IPS-15b (cell line): Measurements from ENCODE around the gene FMNL2.

Experiments
- H3K27me3 ChIP-seq: one replicate; pipeline ENCODE4 v1.6.1; 2013; ENCODE audit warnings: low read length; ENCODE audit not compliant: control insufficient read depth, insufficient read depth
- H3K36me3 ChIP-seq: one replicate; pipeline ENCODE4 v1.6.1; 2013; ENCODE audit warnings: low read length; ENCODE audit not compliant: control insufficient read depth, insufficient read depth
- H3K4me1 ChIP-seq: one replicate; pipeline ENCODE4 v1.6.1; 2013; ENCODE audit warnings: mild to moderate bottlenecking, low read length; ENCODE audit not compliant: control insufficient read depth, insufficient read depth
- H3K4me3 ChIP-seq: one replicate; pipeline ENCODE4 v1.5.1; 2013; ENCODE audit warnings: low read depth, low read length
- H3K9ac ChIP-seq: one replicate; pipeline ENCODE4 v1.6.1; 2013; ENCODE audit warnings: low read depth, mild to moderate bottlenecking, low read length
- H3K9me3 ChIP-seq: one replicate; pipeline ENCODE4 v1.6.1; 2013; ENCODE audit warnings: mild to moderate bottlenecking, low read length; ENCODE audit not compliant: control insufficient read depth, insufficient read depth

FMNL2 gene

DNA sequence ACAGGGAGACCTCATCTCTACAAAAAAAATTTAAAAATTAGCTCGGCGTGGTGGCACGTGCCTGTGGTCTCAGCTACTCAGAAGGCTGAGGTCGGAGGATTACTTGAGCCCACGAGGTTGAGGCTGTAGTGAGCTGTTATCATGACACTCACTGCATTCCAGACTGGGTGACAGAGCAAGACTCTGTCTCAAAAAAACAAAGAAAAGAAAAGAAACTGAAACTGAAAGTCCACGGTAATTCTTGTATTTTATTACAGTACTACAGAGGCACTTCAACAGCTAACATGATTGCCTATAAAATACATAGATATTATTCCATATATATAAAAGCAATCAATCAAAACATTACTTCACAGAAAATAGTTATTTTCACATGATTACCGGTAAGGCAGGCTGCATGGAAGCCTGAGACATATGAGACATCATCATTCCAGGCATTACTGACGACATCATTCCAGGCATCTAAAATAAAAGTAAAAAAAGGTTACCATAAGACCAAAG lies 359.2 kb downstream of the FMNL2 start:
- no peaks in the 10 kb centered on the region for H3K9me3 ChIP-seq
- no peaks in the 10 kb centered on the region for H3K4me1 ChIP-seq
- no peaks in the 10 kb centered on the region for H3K36me3 ChIP-seq
- no peak overlapping the region for H3K4me3 ChIP-seq
- no peak overlapping the region for H3K9ac ChIP-seq
- no peaks in the 10 kb centered on the region for H3K27me3 ChIP-seq

DNA sequence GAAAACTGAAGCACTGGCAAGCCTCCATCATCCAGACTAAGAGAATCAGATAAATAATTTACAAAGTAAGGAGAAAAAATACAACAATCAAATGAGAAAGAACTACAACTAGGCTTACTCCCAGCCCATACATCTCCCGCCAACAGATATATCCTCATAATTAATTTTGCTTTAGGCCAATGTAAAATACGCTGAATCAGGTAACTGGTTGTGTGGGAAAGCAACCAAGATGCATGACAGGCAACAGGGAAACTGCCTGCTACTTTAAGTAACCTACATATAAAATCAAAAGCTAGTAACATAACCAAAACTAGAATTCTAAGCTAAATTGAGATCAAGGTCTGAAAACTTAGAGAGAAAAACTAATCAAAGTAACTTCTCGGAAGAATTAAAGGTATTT lies 360.8 kb downstream of the FMNL2 start:
- no peaks in the 10 kb centered on the region for H3K9me3 ChIP-seq
- no peaks in the 10 kb centered on the region for H3K27me3 ChIP-seq
- no peak overlapping the region for H3K4me3 ChIP-seq
- H3K36me3 ChIP-seq: no peaks in the 10 kb centered on the region
- no peak overlapping the region for H3K9ac ChIP-seq
- no peaks in the 10 kb centered on the region for H3K4me1 ChIP-seq

DNA sequence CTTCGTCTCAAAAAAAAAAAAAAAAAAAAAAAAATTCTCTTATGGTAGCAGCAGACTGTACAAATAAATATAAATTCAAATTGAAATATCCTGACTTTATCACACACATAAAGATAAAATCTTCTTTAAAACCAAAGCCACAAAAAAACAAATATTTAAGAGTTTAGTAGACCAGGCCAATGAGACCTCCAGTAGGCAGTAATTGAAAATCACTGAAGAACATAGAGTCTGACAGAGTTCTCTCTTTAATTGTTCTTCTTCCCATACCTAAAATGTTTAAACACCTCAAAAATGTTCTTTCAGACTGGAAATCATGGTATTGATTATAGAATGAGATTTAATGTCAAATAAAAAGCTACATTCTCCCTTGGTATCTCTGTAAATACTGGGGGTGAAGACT lies 361.5 kb downstream of the FMNL2 start:
- no peaks in the 10 kb centered on the region for H3K36me3 ChIP-seq
- H3K9ac ChIP-seq: no peak overlapping the region

More for the DNA sequence above, 361.5 kb downstream of the FMNL2 start:
- no peaks in the 10 kb centered on the region for H3K4me1 ChIP-seq
- no peak overlapping the region for H3K4me3 ChIP-seq
- no peaks in the 10 kb centered on the region for H3K9me3 ChIP-seq
- H3K27me3 ChIP-seq: no peaks in the 10 kb centered on the region
